SK-N-MC (cell line): Measurements from ENCODE around the gene GLS.

Experiments
- DNase-seq: peaks from one replicate; pipeline ENCODE4 v3.0.0-alpha.2; 2011; ENCODE audit warnings: low read depth, low spot score
- H3K27ac ChIP-seq: fragments of 200-600 bp; sonication (generic); 2 replicates; pipeline ENCODE4 v1.5.1; 2016; ENCODE audit warnings: mixed run types
- H3K36me3 ChIP-seq: fragments of 200-600 bp; sonication (generic); 2 replicates; pipeline ENCODE4 v1.6.1; 2017; ENCODE audit warnings: antibody characterized with exemption, low read length, mixed read lengths; ENCODE audit not compliant: insufficient read depth
- H3K4me3 ChIP-seq: fragments of 200-600 bp; sonication (generic); 2 replicates; pipeline ENCODE4 v1.5.1; 2016
- H3K9ac ChIP-seq: fragments of 200-600 bp; sonication (generic); 2 replicates; pipeline ENCODE4 v1.8.0; 2017; ENCODE audit warnings: mixed run types, mixed read lengths; ENCODE audit not compliant: insufficient read length
- H3K9me3 ChIP-seq: fragments of 200-600 bp; sonication (generic); 2 replicates; pipeline ENCODE4 v1.6.1; 2017; ENCODE audit warnings: low read depth, mild to moderate bottlenecking, antibody characterized with exemption, low read length, moderate library complexity, mixed read lengths
- EZH2 ChIP-seq: fragments of 200-600 bp; sonication (generic); IDR thresholded peaks from one replicate; pipeline ENCODE4 v1.6.1; 2017; ENCODE audit warnings: antibody characterized with exemption
- FOXP2 ChIP-seq: optimal IDR thresholded peaks from 2 replicates; pipeline ENCODE3; 2011; ENCODE audit warnings: mild to moderate bottlenecking, moderate library complexity; ENCODE audit not compliant: insufficient read depth; ENCODE audit errors: extremely low read length, control extremely low read depth
- POLR2AphosphoS5 ChIP-seq: IDR thresholded peaks from 2 replicates; pipeline ENCODE4 v1.6.1; 2012; ENCODE audit warnings: mild to moderate bottlenecking, low read depth, low read length, borderline replicate concordance

The GLS gene

GRCh38 chr2:191001032-191001431 lies 120.4 kb downstream of the GLS start:
- no peak overlapping the region for H3K4me3 ChIP-seq
- no peak for DNase-seq
- peaks cover 76% of the 10 kb centered on the region for H3K36me3 ChIP-seq
- H3K9me3 ChIP-seq = no peaks in the 10 kb centered on the region
- no peak overlapping the region for H3K27ac ChIP-seq
- TF ChIP-seq POLR2AphosphoS5 = no peak
- no peak for TF ChIP-seq FOXP2
- no peak for TF ChIP-seq EZH2
- no peak overlapping the region for H3K9ac ChIP-seq

- H3K9ac ChIP-seq = no peak overlapping the region
- H3K27ac ChIP-seq = no peak overlapping the region
- H3K9me3 ChIP-seq = no peaks in the 10 kb centered on the region
- DNase-seq = no peak
- H3K4me3 ChIP-seq = no peak overlapping the region
- TF ChIP-seq POLR2AphosphoS5 (no peak), FOXP2 (no peak), EZH2 (no peak)
- peaks cover 76% of the 10 kb centered on the region for H3K36me3 ChIP-seq
Measured at GRCh38 chr2:191001624-191002023, 121.0 kb downstream of the GLS start.

DNA sequence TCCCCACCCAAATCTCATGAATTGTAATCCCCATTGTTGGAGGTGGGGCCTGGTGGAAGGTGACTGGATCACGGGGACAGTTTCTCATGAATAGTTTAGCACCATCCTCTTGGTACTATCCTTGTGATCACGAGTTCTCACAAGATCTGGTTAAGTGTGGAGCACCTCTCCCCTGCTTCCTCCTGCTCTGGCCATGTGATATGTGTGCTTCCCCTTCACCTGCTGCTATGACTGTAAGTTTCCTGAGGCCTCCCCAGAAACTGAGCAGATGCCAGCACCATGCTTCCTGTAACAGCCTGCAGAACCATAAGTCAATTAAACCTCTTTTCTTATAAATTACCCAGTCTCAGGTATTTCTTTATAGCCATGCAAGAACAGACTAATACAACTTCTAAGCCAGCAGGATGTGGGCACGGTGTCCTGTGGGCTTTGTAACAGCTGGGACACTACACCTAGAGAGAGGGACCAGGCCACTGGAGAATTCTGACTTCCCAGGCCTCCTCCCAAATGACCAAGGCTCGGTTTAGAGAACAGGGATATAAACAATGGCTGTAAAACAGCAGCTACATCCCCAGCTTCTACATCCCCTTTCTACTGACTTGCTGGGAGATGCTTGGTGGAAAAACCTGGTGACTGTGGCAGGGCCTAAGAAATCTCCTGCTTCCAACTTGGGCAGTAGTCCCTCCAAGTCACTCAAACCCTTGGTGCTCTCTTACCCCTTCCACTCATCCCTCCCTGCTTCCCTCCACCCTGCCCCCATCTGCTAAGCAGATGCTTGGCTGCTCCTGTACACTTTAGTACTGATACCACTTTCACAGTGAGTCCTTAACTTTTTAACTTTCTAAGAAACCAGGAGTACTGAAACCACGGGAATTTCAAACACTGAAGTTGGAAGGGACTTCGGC lies 123.0 kb downstream of the GLS start:
- no peak for DNase-seq
- H3K27ac ChIP-seq = no peak overlapping the region
- no peak for TF ChIP-seq FOXP2
- peaks cover 78% of the 10 kb centered on the region for H3K36me3 ChIP-seq
- no peak overlapping the region for H3K4me3 ChIP-seq
- no peaks in the 10 kb centered on the region for H3K9me3 ChIP-seq
- H3K9ac ChIP-seq = no peak overlapping the region

- TF ChIP-seq FOXP2 (no peak), EZH2 (no peak), POLR2AphosphoS5 (no peak)
- Histone ChIP-seq H3K4me3 (no peak overlapping the region), H3K36me3 (peaks cover 68% of the 10 kb centered on the region), H3K9ac (no peak overlapping the region), H3K27ac (no peak overlapping the region), H3K9me3 (no peaks in the 10 kb centered on the region)
- DNase-seq = no peak
Measured at GRCh38 chr2:191006297-191006696, 125.7 kb downstream of the GLS start.

DNA sequence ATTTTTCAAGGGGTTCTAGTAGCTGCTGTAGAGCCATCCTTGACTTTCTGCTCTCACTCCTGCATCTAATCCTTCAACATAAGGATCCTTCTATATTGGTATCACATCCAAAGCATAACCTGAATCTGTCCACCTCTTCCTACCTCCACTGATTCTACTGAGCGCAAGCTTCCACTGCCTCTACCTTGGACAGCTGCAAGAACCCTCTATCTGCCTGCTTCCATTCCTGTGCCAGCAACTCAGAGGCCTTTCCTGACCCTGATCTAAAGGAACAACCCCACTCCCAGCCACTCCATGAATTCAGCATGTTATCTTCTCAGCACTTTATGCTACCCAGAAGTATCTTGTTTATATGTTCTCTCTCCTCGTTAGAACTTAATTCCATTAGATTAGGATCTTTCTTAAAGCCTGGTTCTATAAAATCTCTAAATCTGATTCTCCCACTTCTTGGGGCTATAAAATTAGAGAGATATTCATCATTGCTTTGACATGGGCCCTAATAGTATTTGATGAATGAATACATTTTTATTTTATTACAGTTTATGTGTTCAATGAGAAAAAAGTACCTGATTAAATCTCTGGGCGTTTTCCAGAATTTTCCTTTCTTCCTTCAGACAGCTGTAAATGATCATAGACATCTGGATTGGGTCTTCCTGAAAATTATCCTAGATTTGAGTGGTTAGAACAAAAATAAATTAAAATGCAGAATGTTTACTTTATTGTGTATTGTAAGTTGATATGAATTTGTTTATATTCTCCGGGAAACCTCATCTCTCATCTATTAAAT lies 126.6 kb downstream of the GLS start:
- TF ChIP-seq EZH2 (no peak), POLR2AphosphoS5 (no peak), FOXP2 (no peak)
- Histone ChIP-seq H3K36me3 (peaks cover 59% of the 10 kb centered on the region), H3K9me3 (no peaks in the 10 kb centered on the region), H3K4me3 (no peak overlapping the region), H3K27ac (no peak overlapping the region), H3K9ac (no peak overlapping the region)
- no peak for DNase-seq

- no peaks in the 10 kb centered on the region for H3K9me3 ChIP-seq
- H3K36me3 ChIP-seq = peaks cover 50% of the 10 kb centered on the region
- H3K4me3 ChIP-seq = no peak overlapping the region
- H3K27ac ChIP-seq = no peak overlapping the region
- TF ChIP-seq EZH2 = no peak
- no peak for TF ChIP-seq FOXP2
- no peak for TF ChIP-seq POLR2AphosphoS5
- no peak overlapping the region for H3K9ac ChIP-seq
- DNase-seq = no peak
Measured at GRCh38 chr2:191008286-191008685, 127.7 kb downstream of the GLS start.

GRCh38 chr2:191009541-191010374 lies 129.1 kb downstream of the GLS start:
- no peak overlapping the region for H3K9ac ChIP-seq
- H3K9me3 ChIP-seq = no peaks in the 10 kb centered on the region
- H3K27ac ChIP-seq = no peak overlapping the region
- no peak for DNase-seq
- peaks cover 36% of the 10 kb centered on the region for H3K36me3 ChIP-seq
- H3K4me3 ChIP-seq = no peak overlapping the region
- TF ChIP-seq EZH2 (no peak), POLR2AphosphoS5 (no peak), FOXP2 (no peak)
